Measurements from ENCODE around the gene SRC.

Gene SRC

GRCh38 chr20:37413023-37413334 is 67.0 kb downstream of the SRC start:
- no peak for DNase-seq (ENCODE audit: low read depth in 3 of 3)

- no peak for DNase-seq (ENCODE audit: low read depth in 3 of 3)
Observed at GRCh38 chr20:37413379-37413778, 67.4 kb downstream of the SRC start.

- no peak for DNase-seq (ENCODE audit: low read depth in 3 of 3)
Observed at GRCh38 chr20:37414224-37415035, 68.5 kb downstream of the SRC start.

GRCh38 chr20:37415118-37416085 is 69.5 kb downstream of the SRC start:
- no peak for DNase-seq (ENCODE audit: low read depth in 3 of 3)

- no peak for DNase-seq (ENCODE audit: low read depth in 3 of 3)
Observed at GRCh38 chr20:37416100-37416847, 70.3 kb downstream of the SRC start.

- DNase-seq (ENCODE audit: low read depth in 3 of 3): no peak
Observed at GRCh38 chr20:37416848-37417616, 71.1 kb downstream of the SRC start.

GRCh38 chr20:37417617-37418467 is 71.9 kb downstream of the SRC start:
- no peak for DNase-seq (ENCODE audit: low read depth in 3 of 3)

GRCh38 chr20:37418591-37419109 is 72.7 kb downstream of the SRC start:
- no peak for DNase-seq (ENCODE audit: low read depth in 3 of 3)

- DNase-seq (ENCODE audit: low read depth in 3 of 3): no peak
Observed at GRCh38 chr20:37419307-37419706, 73.4 kb downstream of the SRC start.

GRCh38 chr20:37419774-37420542 is 74.0 kb downstream of the SRC start:
- DNase-seq (ENCODE audit: low read depth in 3 of 3): no peak

- no peak for DNase-seq (ENCODE audit: low read depth in 3 of 3)
Observed at GRCh38 chr20:37420610-37421009, 74.7 kb downstream of the SRC start.

- no peak for DNase-seq (ENCODE audit: low read depth in 3 of 3)
Observed at GRCh38 chr20:37421060-37421905, 75.3 kb downstream of the SRC start.

GRCh38 chr20:37421988-37422387 is 76.0 kb downstream of the SRC start:
- no peak for DNase-seq (ENCODE audit: low read depth in 3 of 3)

GRCh38 chr20:37422791-37423286 is 76.9 kb downstream of the SRC start:
- DNase-seq (ENCODE audit: low read depth in 3 of 3): no peak

- no peak for DNase-seq (ENCODE audit: low read depth in 3 of 3)
Observed at GRCh38 chr20:37423545-37423944, 77.6 kb downstream of the SRC start.

- no peak for DNase-seq (ENCODE audit: low read depth in 3 of 3)
Observed at GRCh38 chr20:37424062-37424851, 78.3 kb downstream of the SRC start.

GRCh38 chr20:37425103-37425625 is 79.2 kb downstream of the SRC start:
- no peak for DNase-seq (ENCODE audit: low read depth in 3 of 3)
